GM18907 (cell line): Measurements from ENCODE around the gene PPOX.

Experiments
- ATAC-seq: cut with Tn5 transposase; IDR thresholded peaks from one replicate; pipeline ENCODE4 v1.9.1; 2021; ENCODE audit warnings: mild to moderate bottlenecking, moderate library complexity; ENCODE audit not compliant: unreplicated experiment

Gene PPOX

DNA sequence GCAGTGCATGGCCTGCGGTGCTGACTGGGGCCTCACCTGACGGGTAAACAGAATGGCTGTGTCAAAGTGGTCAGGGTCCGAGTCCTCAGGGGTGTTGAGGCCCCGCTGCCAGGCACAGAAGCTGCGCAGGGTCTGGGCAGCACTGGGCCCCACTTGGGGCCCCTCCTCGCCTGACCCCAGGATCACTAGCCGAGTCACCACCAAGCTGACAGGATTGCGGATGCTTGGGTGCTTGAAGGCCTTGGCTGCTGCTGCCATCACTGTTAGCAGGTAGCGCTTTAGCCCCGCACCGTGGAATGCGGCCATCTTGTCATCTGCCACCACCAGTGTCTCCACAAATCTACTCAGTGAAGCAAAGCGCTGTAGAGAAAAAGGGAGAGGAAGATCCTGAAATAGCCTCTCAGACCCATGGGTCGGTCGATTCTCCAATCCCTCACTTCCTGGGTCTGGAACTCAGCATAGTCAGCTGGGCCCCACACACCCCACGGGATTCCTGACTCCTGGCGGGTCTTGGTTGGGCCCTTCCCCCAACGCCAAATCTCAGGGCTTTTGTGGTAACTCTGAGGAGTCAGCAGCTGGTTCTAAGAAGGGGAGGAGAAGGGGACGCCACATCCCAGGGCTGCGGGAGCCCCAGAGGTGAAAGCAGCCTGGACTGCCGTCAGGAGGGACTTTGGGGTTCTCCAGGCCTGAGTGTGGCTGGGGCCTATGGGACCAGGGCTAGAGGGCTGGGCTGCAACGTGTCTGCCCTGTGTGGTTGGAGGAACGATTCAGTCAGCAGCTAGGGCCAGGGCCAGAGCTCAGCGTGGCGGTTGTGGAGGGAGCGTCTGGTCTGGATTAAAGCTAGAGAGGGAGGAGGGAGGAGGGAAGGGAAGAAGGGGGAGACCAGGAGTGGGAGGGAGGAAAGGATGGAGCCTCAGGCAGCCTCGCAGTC lies 30.6 kb downstream of the PPOX start:
- no peak for ATAC-seq

DNA sequence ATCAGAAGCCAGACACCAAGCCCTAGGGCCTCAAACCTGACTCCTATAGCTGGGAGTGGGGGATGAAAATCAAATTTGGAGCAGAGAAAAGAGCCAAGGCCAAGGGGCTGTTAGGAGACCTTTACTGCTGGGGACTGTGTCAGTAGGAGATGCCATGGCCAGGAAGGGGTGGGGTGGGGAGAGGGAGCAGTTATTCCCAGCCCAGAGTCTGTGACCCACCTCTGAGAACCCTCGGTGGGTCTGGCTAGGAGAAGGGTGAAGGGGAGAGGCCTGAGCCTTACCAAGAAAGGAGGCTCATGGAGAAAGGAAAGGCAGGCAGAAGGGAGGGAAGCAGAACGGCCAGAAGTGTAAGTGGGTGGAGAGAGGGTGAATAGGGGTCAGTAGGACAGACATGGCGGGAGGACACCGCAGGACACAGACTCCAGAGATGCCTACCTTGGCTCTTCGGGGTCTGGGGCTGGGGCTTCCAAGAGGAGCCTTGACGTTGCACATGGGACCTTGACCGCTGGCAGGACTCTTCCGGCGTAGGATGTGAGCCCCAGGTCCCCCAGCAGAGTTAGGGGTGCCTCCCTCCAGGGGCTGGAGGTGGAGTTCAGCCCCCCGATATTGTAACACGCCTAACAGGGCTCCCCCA lies 31.5 kb downstream of the PPOX start:
- no peak for ATAC-seq

DNA sequence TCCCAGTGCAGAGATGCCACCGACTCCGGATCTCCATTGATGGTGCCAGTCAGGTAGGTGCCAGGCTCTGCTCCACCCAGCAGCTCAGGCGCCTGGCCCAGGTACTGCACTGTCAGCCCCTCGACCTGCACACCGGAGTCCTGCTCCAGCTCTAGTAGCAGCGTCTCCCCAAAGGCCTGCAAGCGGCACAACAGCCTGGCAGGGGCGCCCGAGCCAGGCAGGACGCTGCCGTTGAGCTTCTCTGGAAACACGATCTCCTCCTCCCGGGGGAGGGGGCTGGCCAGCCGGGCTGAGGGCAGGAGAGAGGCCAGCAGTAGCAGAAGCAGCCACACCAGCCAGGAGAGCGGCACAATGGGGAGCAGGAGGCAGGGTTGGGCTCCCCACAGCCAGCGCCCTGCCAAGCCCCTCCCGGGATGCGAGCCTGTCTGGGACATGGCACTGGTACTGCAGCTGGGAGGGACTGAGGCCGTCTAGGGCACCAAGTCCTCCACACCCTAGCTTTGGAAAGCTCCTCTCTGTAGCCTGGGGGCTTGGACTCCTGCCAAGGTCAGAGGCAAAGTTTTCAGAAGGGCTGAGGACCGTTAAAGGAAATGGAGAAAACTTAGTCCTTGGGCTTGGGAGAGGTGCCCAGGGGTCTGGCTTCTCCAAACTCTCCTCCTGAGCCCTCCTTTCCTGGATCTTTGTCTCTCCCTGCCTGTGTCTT lies 32.1 kb downstream of the PPOX start:
- no peak for ATAC-seq

DNA sequence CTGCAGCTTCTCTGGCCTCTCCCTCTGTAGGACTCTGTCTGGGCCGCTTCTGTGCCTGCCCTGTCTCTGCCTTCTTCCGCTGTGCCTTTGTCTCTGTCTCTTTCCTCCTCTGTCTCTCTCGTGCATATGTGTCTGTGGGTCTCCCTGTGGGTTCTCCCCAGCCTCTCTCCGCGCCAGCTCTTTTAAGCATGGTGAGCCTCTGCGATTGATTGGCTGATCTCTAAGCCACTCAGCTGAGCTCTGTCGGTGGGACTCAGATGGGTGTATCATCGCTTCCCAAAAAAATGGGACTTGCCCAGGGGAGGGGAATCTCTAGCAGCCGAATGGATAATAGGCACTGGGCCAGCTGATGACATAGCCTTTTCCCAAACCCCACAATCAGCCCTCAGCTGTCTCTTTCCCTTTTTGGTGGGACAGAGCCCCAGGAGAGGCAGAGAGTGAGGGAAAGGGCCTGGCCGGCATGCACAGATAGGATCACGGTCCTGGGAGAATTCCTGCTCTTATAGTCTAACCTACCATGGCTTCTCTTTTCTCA lies 32.7 kb downstream of the PPOX start, which contains the start of gene ADAMTS4:
Gene ADAMTS4 (minus strand): TSS at position 158 of the 535 bp plus-strand sequence. CDS start 427 bp downstream, outside the sequence.
- ATAC-seq, result no peak

DNA sequence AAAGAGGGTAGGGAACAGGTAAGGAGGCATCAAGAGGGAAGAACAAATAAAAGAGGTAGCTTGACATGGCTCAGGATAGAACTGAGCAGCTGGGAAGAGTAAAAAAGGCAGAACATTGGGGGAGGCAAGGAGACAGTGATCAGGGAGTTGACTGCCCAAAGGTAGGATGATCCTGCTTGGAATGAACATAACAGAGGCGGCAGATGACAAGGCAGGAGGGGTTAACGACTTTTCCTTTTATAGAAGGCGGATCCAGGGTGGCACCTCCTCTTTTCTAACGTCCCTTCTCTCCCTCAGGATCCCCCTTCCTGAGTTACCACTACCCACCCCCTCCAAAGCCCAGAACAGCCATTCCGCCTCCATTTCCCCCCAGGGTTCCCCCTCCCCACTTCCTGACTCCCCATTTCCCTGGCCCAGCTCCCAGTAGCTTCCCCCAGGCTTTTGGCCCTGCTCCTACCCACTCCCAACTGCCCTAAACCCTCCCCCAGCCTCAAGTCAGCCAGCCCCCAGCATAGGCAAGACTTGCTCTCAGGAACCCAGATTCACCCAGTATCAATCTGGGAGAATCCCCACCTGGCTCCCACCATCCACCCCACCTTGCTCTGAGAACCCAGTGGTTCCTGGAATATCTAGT lies 33.4 kb downstream of the PPOX start:
- no peak for ATAC-seq

DNA sequence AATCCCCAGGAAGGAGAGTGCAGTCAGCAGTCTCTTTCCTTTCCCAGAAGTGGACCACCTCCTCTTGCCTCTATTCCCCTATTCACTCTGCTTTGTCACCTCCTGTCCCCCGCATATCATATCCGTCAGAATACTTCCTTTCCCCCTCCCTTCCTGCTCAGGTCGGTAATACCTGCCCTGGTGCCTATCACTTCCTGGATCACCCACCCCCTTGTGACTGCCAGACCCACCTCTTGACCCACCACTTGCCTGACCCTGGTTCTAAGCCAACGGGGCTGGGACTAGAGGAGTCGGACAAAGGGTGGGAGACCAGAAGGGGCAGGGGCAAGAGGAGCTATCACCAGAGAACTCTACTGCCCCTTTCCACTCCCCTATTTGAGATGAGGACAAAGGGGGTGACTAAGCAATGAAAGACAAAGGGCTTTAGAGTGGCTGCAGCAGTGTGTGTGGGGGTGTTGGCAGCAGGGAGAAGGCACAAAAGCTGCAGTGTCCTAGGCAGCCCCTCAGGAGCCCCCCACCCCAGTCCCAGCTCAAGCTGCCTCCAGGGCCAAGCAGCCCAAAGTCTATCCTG lies 34.3 kb downstream of the PPOX start:
- ATAC-seq, result no peak

DNA sequence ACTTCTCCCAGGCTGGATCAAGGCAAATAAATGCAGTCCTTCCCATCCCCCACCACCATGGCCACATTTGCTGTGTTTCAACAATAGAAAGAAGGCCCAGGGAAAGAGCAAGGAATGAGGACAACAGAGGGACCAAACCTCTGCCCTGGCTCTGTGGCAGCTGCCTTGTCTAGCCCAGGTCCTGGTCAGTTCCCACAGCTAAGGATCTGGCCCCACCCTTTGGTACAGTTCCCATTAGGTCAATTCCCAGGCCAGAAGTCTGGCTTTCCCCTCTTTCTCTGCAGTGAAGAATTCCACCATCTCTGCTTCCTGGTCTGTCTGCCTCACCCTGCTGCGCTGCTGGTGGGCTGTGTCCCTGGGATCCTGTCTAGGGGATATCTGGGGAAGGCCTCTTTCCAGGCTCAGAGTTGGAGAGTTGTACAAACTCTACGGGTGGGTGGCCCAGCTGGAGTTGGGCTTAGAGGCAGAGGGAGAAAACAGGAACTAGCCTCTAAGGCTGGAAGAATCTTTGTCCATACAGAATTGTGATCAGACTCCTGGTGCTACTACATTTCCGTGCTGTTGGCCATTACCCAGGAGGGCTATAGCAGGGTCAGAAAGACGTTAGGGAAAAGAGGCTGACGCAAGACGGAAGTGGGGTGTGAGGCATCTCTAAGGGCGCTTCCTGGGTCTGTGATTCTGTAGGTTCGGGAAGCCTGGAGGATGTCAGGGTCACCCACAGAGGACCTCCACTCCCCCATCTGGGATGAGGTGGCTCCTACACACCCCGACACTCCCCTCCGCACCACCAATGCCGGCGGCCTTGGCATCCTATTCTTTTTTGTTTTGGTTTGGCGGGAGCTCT lies 35.0 kb downstream of the PPOX start:
- no peak for ATAC-seq

DNA sequence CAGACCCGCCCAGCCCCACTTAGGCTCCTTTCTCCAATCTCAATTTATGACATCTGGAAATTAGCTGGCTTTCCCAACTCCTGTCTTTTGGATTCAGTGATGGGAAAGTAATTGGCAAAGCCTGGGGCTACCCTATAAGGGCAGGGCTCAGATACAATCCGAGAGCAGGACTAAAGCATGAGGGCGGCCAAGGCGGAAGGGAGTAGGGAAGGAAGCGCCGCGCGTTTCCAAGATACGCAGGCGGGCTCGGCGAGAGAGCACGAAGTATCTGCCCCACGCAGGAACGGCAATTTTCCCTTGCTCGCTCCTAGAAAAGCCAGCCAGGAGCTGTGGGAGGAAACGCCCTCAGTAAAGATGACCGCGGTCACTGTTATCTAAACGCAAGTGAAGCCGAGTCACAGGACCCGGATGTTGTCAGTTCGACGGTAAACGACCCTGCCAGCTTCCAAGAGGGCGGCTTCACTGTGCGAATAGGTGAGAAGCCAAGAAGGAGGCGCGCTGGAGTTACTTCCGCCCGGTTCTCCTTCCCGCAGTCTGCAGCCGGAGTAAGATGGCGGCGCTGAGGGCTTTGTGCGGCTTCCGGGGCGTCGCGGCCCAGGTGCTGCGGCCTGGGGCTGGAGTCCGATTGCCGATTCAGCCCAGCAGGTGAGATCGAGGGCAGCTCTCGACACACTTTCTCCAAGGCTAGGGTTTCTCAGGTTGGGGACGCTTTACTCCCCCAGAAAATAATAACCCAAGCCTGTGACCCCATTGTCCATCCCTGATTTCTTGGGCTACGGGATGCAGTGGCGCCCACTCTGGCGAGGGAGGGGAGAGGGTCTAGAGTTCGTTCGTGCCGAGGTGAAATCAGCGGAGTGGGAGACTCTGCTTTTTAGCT lies 35.8 kb downstream of the PPOX start, which contains the start of gene NDUFS2:
Gene NDUFS2 (plus strand): TSS at position 532 of the 877 bp plus-strand sequence. CDS start 19 bp downstream, at position 551.
- peak; percentile 96 for ATAC-seq

DNA sequence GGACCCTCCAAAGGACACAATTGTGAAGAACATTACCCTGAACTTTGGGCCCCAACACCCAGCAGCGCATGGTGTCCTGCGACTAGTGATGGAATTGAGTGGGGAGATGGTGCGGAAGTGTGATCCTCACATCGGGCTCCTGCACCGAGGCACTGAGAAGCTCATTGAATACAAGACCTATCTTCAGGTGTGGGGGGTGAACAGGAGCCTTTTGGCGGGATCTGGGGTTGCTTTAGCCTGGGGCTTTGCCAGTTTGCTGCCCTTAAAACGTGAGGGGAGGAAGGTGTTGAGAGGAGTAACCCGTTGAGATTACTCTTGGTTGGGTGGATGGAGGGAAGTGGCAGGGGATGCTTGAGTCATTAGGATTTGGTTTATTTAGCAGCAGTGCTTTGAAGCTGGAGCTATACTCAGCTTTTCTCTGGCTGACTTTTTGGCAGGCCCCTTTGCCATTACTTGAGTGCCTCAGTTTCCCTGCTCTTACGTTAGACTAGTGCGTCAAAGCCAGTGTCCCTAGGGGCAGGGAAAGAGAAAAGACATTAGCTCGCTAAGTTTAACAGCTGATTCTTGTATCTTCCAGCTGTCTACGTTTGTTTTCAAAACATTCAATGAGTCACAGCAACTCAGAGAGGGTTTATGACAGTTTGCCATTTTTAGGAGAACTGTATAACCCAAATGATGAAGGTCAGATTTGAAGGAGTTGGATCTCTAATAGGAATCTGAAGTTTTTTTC lies 40.4 kb downstream of the PPOX start:
- ATAC-seq, result no peak

DNA sequence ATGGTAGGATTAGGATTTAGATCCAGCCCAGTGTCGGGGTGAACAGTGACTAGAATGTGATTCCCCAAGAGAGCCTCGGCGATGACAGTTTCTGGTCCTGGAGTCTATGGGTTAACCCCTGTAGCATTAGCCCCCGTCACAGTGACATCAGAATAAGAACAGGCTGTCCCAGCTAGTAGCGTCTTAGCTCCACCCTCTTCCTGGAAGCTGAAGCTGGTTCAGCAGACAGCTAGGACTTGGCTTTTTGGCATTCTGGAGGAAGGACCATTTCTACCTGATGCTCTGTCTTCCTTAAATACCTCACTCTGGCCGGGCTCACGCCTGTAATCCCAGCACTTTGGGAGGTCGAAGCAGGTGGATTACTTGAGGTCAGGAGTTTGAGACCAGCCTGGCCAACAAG lies 40.9 kb downstream of the PPOX start:
- no peak for ATAC-seq

DNA sequence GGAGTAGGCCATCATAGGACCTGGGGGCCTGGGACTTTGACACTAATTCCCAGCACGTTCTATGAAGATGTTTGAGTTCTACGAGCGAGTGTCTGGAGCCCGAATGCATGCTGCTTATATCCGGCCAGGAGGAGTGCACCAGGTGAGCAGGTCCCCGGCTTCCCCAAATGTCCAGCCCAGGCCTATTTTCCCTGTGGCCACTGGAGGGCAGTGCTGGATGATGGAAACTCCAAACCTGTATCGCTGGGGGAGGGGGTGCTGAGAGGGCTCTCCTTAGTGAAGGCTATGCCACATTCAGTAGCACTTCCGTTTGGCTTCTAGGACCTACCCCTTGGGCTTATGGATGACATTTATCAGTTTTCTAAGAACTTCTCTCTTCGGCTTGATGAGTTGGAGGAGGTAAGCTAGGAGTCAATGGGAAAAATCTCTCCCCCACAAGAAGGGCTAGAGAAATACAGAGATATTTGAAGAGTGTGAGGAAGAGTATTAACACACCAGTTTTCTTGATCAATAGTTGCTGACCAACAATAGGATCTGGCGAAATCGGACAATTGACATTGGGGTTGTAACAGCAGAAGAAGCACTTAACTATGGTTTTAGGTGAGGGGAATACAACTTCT lies 43.7 kb downstream of the PPOX start:
- ATAC-seq, result peak; percentile 74

DNA sequence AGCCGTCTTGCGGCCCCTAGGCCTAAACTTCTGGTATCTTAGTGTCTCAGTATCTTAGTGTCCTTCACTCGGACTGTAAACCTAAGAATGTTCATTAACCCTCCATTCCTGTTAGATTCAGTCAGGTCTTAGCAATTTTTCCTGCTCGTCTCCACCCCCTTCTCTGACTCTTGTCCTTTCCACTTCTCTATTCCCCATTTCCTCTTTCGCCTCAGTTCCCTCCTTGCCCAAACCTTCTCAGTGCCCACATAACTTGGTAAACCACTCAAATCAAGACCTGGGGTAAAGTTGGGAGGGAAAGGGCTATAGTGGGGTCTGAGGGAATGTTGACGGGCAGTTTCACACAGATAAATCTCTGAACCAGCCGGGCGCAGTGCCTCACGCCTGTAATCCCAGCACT lies 48.1 kb downstream of the PPOX start:
- ATAC-seq, result no peak

DNA sequence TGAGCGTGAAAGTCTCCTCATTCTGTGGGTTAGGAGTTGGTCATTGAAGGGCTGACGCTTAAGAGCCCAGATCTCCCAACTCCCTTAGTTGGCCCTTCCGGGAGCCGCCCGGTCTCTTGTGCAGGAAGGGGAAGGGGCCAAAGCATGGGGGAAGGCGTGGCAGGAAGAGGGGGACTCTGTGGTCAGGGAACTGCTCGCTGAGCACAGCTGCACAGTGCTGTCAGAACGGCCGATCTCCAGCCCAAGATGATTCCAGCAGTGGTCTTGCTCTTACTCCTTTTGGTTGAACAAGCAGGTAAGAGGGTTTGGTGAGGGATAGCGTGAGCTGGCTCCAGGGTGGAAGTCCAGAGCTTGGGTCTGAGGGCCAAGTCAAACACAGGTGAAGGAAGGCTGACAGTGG lies 48.9 kb downstream of the PPOX start, which contains the start of gene FCER1G:
Gene FCER1G (plus strand): TSS at position 220 of the 400 bp plus-strand sequence. CDS start 27 bp downstream, at position 247.
- ATAC-seq, result no peak

DNA sequence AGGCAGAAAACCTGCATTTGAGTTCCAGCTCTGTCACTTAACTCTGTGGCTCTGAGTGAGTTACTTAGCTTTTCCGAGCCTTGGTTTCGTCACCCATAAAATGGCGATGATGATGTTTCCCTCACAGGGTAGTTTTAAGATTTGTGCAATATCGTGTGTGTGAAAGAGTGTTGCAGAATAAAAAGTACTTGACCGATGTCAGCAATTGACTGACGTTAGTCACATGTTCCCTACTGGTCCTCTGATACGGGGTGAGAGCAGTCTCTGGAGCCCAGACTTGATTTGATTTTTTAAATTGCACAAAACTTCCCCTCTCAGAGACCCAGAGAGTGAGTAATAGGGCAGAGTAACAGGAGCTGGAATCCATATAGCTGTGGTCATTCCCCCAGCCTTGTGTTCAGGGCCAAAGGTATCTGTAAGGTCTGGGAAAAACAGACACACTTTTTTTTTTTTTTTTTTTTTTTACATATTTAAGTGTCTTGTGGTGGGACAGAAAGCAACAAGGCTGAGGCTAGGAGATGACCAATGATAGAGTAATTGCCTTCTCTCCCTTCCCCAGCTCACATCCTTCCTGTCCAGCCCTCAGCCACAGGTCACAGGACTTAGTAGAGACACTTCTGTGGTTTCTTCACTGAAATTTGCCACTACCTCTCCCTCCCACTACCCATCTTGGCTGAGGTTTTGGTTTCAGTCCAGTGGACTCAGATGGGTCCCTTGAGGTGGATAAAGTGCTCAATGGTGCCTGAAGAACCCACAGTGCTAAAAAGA lies 50.9 kb downstream of the PPOX start:
- peak; percentile 84 for ATAC-seq

DNA sequence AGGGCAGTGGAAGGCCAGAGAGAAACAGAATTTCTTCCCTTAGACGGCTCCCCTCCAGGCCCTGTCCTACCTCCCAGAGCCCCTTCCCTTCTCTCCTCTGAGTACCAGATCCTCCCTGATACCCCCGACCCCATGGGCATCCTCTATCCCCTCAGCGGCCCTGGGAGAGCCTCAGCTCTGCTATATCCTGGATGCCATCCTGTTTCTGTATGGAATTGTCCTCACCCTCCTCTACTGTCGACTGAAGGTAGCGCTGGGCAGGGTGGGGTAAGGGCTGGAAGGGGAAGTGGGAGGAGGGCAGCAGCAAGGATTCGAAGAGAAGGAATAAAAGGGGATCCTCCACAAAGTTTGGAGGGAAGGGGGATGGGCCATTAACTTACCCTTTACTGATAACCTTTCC lies 51.6 kb downstream of the PPOX start:
- ATAC-seq, result peak; percentile 1

DNA sequence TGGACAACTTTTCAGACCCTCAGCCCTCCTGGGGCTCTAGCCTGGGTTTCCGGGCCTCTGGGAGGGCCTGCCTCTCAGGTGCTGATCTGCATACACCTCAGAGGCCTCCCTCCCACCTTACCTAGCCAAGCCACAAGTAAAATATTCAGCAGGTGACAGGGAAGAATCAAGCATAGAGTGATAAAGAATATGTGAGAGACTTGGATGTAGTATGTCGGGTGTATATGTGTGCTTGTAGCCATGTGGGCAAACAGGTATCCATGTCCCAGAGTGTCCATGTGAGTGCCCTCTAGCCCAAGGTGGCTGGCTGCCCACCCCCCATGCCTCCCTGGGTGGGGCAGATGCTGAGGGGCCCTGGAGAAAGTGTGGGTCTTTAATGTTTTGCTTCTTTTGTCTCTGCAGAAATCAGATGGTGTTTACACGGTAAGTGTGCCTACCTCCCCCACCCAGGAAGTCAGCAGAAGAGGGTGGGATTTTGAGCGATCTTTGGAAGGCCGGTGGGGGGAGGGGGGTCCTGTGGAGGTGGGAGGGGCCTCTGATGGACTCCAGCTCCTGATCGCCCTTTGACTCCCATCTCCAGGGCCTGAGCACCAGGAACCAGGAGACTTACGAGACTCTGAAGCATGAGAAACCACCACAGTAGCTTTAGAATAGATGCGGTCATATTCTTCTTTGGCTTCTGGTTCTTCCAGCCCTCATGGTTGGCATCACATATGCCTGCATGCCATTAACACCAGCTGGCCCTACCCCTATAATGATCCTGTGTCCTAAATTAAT lies 52.3 kb downstream of the PPOX start:
- ATAC-seq, result no peak
